Measurements from ENCODE around the gene POLA1. TPM values are rescaled to one million over a fixed set of nuclear protein-coding genes. Genes with fewer than 3 reads are reported as not detected.

Gene POLA1
- total RNA-seq, 1 donor from 2014 or later, result 17.8 TPM

GRCh38 chrX:25026576-25026975, 332.9 kb downstream of the POLA1 start:
- DNase-seq (ENCODE audit: low read depth, low spot score), result no peak

- DNase-seq (ENCODE audit: low read depth, low spot score), result no peak
Measured at GRCh38 chrX:25028726-25029125, 335.0 kb downstream of the POLA1 start.

GRCh38 chrX:25029288-25029825, 335.6 kb downstream of the POLA1 start:
- DNase-seq (ENCODE audit: low read depth, low spot score), result no peak

GRCh38 chrX:25034889-25035288, 341.2 kb downstream of the POLA1 start:
- no peak for DNase-seq (ENCODE audit: low read depth, low spot score)

- no peak for DNase-seq (ENCODE audit: low read depth, low spot score)
Measured at GRCh38 chrX:25039036-25039435, 345.3 kb downstream of the POLA1 start.

GRCh38 chrX:25043192-25043591, 349.5 kb downstream of the POLA1 start:
- DNase-seq (ENCODE audit: low read depth, low spot score), result no peak

Other genes with a start within 250 kb of the POLA1 start
- 7.2 and 11.0 TPM in 2 replicates for gene PDK3, start 228.6 kb upstream of the POLA1 start, total RNA-seq
- gene PCYT1B, start 46.6 kb upstream of the POLA1 start, total RNA-seq, result under 0.01 and 0.11 TPM in 2 replicates